AG20443 (cell line): ENCODE data around the gene SLC10A7.
A peak's percentile ranks its signal among the peaks of the same experiment; 100 is the strongest.

Experiments
- DNase-seq: peaks from one replicate; pipeline ENCODE4 v3.0.0; 2012; ENCODE audit warnings: low spot score, mixed read lengths

The SLC10A7 gene, protein sequence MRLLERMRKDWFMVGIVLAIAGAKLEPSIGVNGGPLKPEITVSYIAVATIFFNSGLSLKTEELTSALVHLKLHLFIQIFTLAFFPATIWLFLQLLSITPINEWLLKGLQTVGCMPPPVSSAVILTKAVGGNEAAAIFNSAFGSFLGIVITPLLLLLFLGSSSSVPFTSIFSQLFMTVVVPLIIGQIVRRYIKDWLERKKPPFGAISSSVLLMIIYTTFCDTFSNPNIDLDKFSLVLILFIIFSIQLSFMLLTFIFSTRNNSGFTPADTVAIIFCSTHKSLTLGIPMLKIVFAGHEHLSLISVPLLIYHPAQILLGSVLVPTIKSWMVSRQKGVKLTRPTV

DNA sequence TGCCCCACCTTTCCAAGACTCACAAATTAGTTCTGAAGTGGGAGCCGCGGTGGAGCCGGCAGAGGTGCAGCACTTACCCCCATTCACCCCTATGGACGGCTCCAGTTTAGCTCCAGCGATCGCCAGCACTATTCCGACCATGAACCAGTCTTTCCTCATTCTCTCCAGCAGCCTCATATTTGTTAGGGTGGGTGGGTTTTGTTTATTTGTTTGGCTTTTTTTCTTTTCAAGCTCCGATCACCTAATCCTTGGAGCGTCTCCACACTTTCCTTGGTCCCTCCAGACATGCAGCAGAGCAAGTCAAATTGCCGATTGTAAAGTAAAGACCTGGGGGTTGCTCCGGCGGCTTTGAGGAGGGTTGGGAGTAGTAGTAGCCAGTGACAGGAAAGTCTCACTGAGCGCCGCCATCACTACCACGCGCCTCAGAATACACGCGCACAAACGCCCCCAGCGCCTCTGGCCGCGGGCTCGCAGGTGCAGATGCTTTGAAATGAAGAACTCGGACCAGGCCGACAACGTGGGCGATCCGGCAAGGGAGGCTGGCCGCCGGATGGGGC lies at the start of gene SLC10A7:
Gene SLC10A7, minus strand, starts transcription at position 400 of the 557 bp plus-strand sequence. Its CDS starts 223 bp downstream, at position 177.
- peak; percentile 90 for DNase-seq

DNA sequence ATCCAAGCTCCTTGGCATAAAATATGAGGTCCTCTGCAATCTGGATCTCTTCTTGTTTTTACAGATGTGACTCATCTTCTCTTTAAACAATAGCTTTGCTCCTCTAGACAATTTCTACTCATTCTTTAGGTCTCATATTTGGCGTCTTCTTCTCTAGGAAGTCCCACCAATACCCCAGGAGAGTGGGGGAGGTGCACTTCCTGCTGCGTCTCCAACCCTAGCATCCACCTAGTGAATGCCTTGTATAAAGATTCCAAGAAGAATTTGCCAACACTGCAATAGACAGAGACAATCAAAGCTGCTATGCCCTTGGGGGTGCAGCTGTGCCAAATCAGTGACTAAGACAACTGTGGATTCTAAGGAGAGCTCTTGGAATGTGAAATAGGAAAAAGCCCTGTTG lies 45.7 kb upstream of the SLC10A7 start:
- peak; percentile 26 for DNase-seq

DNA sequence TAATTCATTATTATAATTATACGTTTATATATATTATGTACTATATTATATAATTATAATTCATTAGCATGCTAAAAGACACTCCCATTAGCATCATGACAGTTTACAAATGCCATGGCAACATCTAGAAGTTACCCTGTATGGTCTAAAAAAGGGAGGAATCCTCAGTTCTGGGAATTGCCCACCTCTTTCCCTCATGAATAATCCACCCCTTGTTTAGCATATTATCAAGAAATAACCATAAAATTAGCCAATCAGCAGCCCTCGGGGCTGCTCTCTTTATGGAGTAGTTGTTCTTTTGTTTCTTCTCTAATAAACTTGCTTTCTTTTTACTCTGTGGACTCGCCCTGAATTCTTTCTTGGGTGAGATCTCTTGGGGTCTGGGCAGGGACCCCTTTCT lies 42.8 kb upstream of the SLC10A7 start:
- no peak for DNase-seq

DNA sequence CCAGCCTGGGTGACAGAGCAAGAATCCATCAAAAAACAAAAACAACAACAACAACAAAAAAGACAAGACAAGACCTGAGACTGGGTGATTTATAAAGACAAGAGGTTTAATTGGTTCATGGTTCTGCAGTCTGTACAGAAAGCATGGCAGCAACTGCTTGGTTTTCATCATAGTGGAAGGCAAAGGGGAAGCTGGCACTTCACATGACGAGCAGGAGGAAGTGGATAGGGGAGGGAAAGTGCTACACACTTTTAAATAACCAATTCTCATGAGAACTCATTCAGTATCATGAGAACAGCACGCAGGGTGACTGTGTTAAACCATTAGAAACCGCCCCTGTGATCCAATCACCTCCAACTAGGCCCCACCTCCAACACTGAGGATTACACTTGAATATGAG lies 28.4 kb upstream of the SLC10A7 start:
- DNase-seq = no peak

DNA sequence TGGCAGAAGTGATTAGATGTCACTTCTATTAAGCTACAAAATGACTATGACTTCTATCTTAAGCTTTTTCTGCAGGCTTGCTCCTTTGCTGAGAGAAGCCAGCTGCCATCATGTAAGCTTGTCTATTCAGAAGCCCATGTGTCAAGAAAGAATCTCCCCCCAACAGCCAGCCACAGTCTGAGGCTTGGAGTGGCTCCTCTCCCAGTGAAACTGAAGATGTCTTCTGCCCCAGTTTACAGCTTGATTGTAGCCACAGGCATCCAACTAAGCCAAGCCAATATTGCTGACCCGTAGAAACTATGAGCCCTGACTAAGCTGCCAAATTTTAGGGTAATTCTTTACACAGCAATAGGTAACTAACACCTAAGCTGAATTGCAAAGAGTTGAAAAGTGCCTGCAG lies 26.7 kb upstream of the SLC10A7 start:
- DNase-seq = no peak

DNA sequence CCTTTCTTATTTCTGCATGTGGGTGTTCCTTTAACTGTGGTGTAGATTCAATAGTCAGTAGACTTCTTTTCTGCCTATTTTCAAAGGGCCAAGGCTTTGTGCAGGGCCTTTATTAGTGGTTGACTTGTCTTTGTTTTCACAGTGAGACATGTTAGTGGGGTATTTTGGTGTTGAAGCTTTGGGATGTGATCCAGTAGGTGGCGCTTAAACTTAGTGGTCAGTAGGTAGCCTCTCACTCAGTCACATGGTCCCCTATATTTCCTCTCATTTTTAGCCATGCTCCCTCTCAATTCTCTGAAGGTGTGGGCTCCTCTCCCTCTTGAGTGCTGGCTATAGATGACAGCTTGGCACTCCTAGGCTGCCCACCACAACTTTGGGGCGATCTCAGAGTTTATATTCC lies 23.4 kb upstream of the SLC10A7 start:
- DNase-seq = peak; percentile 42

DNA sequence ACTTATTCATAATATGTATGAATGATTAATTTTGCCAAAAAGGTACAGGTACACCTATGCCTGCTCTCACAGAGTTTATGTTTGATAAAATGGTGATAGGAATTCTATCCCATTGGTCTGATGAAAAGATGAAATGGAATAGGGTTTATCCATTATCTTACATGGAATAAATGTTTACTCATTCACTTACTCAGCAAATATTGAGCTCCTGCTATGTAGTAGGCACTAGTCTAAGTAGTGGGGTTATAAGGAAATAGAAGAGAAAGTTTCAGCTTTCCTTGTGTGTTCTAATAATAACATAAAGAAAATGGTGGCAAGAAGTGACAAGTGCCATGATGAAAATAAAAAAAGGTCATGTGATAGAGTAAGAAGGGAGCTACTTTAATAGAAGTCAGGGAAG lies 12.4 kb upstream of the SLC10A7 start:
- no peak for DNase-seq

DNA sequence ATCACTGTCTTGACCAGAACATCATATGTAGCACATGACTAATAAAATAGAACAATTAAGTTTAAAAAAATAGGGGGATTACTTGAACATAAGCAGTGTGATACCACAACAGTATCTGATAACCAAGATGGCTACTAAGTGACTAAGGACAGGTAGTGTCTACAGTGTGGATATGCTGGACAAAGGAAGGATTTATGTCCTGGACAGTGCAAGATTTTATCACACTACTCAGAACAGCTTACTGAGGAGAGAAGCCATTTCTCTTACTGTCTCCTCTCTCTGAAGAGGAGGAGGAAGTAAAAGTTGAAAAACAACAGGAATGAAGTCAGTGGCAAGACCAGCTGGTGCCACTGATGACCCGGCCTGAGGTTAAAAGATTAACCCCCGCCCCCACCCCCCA lies 4.0 kb upstream of the SLC10A7 start:
- DNase-seq = no peak

DNA sequence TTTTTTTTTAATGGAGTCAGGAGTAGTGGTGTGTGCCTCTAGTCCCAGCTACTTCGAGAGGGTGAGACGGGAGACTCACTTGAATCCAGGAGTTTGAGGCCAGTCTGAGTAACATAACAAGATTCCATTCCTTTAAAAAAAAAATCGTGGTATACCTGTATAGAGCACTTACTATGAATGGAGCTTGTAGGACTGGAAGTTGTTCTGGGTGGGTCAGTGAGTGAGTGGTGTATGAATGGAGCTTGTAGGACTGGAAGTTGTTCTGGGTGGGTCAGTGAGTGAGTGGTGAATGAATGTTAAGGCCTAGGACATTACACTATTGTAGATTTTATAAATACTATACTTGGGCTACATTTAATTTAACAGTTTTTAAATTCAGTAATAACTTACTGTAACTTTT lies 2.9 kb upstream of the SLC10A7 start:
- no peak for DNase-seq

DNA sequence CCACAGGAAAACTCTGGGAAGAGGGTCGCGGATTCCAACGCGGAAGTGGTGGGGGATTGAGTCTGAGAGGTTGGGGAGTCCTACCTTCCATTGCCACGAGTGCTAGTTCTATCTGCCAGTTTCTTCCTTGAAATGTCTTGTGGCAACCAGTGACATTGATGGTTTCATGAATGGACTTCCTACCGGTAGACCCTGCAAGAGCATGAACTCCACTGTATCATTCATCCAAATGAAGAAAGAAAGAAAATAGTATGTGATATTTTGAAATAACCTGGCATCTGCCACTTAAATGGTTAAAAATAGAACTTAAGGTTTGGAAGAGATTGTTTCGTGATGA lies 1.1 kb upstream of the SLC10A7 start:
- no peak for DNase-seq

DNA sequence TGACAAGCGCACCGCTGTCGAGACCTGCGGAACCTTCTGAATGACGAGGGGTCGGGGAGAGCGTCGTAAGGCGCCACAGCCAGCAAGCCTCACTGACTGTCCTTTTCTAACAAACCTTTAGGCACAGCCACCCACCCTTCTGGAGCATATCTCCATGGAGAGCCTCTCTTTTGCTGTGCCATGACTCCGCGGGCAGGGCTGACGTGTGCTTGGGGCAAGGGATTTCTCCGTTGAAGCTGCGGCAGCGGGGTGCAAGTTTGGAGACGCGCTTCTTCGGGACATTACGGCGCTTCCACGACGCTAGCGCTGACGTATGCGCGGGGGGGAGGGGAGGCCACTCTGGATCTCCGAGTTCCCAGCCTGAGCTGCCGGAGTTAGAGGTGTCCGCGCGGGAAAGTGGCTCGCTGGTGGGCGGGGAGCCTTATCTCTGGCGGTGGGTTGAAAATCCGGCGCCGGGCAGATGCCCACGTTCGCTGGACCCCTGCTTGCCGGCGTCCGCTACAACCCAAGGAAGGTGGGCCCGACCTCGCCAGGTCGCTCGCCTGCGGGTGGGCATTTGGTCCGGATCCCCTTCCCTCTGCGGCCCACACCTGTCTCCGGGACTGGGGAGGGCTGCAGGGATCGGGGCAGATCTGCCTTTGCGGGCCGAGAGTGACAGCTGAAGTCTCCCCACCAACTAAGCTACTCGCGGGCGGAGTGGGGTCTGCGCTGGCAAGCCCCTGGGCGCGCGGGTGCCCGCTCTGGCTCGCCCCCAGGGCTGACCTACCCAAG lies 543 bp upstream of the SLC10A7 start:
- peak; percentile 95 for DNase-seq

DNA sequence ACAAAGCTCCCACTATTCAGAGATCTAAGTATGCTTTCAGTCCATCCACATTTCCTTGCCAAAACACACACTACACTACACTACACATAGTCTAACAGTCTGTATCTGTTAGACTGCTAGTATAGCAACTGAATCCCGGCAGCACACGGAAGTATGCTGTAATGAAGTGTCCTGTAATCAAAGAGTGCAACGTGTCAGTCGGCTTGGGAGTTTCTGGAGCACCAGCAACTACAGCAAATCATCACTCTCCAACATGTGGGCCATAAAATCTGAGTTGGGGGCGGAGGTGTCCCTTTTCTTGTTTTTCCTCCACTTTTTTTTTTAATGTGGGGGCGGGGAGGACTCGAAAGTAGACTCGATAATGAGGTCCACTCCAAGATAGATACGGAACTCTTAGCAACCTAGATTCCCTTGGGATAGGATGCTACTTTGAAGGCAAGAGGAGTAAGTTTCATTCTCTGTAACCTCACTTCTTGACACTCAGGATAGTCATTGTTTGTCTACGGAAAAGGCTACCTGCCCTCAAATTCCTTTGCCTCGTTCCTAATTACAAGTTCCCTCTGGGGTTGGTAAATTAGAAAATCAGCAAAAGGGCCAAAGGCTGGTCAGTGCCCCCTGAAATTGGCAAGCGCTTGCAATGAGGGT lies 722 bp downstream of the SLC10A7 start:
- DNase-seq = peak; percentile 37

DNA sequence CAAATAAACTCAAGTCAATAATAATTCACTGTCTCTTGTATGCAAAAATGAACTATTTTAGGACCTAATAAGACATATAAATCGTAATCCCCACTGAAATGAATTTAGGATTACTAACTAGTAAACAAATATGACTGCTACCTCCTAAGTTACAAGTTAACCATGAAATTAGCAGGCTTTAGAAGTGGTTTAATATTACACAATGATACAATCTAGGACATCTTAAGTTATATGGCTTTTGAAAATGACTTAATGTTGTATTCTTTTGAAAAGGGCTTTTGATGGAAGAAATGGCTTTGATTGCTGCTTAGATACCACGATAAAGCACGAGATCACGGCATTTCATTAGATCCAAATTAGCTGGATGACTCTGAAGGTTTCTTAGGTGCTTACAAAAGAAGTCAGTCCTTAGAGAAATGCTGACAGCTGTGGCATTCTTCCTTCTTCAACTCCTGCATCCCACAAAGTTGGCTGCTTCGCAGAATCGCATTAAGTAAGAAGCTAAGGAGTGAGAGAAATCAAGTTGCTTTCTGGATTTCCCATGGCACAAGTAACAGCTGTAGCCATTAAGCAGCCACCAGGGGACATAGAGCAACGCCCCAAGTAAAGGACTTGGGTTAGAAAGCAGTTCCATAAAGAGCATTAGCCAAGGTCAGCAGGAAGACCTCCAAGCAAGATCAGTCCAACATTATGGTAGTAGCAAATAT lies 6.9 kb downstream of the SLC10A7 start:
- DNase-seq = no peak

DNA sequence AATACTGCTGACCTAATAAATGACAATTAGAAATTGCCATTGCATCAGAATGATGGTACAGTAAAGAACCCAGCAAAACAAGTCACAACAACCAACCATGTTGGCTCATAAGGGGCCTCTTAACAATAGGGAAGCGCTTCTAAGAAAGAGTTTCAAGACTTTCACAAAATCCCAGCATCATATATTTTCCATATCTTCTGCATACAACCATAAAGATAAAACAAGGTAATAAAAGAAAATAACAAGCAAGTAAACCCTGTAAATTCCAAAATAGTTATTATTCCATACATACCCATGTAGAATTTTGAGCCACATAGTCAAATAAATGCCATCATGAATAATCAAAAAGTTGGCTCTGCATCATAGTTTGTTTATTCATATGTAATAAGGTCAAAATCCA lies 8.2 kb downstream of the SLC10A7 start:
- DNase-seq = no peak

DNA sequence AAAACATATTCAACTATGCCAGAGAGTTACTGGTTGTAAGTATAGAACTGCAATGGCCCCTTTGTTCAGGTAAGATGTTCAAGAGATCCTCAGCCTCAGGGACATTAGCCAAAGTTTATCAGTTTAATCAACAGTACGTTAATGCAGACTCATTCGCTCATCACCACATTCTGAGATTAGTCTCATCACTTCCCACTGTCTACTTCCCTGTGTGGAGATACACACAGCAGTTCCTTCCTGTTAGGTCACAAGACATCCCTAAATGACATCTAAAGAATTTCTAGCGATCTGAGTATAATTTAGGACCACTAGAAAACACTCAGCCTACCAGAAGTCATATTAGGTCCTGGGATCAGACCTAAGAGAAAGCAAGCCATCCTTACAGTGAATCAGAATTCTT lies 10.4 kb downstream of the SLC10A7 start:
- DNase-seq = no peak

DNA sequence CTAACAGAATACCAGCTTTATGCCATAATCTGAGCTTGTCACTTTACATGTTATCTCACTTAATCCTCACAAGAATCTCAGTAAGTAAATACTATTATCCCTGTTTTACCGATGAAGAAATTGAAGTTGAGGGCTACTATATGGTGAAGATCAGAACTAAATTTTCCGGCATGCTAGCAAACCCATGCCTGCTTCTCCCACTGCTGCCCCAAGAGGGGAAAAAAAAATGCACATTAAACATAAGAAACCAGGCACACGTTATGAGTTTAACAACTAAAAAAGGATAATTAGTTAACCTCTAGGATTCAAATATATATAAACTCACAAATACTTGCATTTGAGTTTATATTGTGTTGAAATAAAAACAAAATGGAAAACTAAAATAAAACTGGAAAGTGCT lies 10.8 kb downstream of the SLC10A7 start:
- no peak for DNase-seq

DNA sequence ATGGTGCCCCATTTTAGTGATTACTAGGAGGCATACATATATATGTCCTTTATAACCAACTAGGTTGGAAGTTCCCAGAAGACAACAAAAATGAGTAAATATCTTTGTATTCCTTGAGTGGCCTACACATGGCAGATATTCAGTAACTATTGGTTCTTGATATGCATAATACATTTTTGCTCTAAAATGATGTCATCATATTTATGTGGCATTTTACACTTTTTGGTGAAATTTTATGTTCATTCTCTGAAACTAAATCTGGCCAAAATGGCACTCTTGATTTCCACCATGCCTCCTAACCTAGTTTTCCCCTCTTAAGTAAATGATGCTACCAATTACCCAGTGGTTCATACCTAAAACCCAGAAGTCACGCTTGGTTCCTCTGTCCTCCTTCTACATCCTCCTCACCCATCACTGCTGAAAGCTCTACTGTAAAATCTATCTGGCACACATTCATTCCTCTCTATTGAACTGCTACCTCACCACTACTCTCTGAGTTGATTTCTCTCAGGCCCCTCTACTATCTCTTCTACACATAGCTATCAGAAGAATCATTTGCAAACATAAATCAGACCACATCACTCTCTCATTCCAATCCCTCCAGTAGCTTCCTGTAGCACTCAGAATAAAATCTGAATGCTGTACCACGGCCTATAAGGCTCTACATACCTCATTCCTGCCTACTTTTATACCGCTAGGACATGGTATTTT lies 13.4 kb downstream of the SLC10A7 start:
- DNase-seq = no peak

DNA sequence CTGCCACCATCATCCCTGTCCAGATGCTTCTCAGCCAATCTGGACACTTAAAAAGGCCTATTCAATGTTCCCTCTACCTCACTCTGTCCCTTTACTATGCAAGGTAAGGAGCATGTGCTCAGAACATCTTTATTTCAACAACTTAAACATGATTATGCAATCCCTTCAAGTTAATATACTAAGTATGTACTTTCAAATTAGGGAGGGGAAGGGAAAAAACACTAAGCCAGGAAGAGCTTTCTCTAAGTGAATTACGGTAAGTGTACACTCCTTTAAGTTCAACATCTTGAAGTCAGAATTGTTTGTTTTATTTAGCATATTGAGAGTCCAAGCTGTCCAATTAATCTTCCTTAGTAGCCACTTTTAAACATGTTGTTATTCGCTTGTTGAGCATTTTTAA lies 14.1 kb downstream of the SLC10A7 start:
- no peak for DNase-seq

DNA sequence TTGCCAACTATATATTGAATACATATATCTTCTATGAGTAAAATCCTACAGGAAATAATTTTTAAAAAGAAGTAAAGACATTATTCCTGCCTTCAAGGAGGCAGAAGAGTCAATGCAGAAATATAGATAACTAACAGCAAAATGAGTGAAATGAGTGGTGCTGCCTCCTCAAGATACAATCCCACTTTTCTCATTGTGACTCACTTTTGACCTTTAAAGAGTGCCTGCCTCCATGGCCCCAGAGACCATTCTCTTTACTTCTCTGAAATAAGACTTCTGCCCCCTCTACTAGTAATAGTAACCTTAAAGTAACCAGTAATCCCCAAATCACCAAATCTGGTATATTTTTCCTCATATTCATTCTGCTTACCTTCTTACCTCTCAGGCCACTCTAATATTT lies 15.5 kb downstream of the SLC10A7 start:
- DNase-seq = no peak

DNA sequence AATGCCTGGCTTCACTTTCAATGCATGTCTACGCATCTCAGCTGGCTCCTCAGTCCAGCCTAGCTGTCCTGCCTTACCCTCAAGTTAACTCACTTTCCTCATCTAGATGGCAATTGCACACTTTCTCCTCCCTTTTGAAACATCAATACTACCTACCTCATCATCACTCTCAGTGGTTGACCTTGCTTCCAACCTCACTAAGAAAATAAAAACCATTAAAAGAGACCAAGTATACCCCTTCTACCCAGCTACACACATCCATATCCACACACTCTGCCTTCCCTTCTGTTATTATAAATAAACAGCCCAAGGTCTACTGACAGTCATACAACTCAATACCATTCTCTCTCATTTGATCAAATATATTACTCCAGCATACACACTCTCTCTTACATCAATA lies 21.5 kb downstream of the SLC10A7 start:
- no peak for DNase-seq

DNA sequence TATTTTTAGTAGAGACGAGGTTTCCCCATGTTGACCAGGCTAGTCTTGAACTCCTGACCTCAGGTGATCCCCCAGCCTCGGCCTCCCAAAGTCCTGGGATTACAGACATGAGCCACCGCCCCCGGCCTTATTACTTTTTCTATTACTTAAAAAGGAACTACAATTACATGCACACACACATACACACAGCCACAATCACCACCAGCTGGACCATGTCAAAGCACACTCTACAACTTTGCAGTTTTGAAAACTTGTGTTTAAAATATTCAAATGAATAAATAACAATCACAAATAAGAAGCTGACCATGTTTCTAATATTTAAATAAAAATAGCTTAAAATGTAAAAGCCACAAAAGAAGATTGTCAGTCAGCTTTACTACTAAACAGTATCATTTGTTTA lies 23.4 kb downstream of the SLC10A7 start:
- no peak for DNase-seq

DNA sequence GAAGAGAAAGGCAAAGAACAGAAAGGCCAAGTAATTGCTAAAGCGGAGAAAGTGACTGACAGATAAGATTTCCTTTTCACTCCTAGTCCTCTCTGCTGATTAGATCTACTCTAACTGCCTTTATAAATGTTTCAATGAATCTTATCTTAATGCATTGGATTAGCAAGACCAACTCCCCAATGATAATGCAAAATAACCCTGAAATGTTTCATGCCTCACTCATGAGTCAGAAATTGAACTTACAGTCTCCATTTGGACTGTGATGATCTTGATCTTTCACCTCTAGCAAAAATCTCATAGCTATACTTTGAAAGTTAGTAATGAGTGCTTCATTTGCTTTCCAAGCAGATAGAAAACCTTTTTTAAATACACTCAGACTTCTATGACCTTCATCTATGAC lies 26.5 kb downstream of the SLC10A7 start:
- DNase-seq = no peak
